HG03039 (cell line): ENCODE measurements around the gene HLA-DOA.

Source experiments
- ATAC-seq: cut with Tn5 transposase; IDR thresholded peaks from one replicate; pipeline ENCODE4 v1.9.1; 2021; ENCODE audit warnings: mild to moderate bottlenecking, moderate library complexity; ENCODE audit not compliant: unreplicated experiment

HLA-DOA gene

GRCh38 chr6:32968093-32968866, 41.1 kb downstream of the HLA-DOA start, which contains the start of gene BRD2:
Gene BRD2 (plus strand): TSS chr6:32968594. CDS start chr6:32972899, 4,305 bp downstream.
- peak; percentile 28 for ATAC-seq

GRCh38 chr6:32967151-32968091, 42.0 kb downstream of the HLA-DOA start:
- ATAC-seq: no peak

- no peak for ATAC-seq
Observed at GRCh38 chr6:32964776-32965175, 44.6 kb downstream of the HLA-DOA start.

- ATAC-seq: no peak
Observed at GRCh38 chr6:32963866-32964265, 45.5 kb downstream of the HLA-DOA start.

GRCh38 chr6:32962213-32962826, 47.1 kb downstream of the HLA-DOA start:
- no peak for ATAC-seq

- ATAC-seq: no peak
Observed at GRCh38 chr6:32960563-32960962, 48.8 kb downstream of the HLA-DOA start.

- ATAC-seq: no peak
Observed at GRCh38 chr6:32956176-32956575, 53.2 kb downstream of the HLA-DOA start.

GRCh38 chr6:32954986-32955802, 54.2 kb downstream of the HLA-DOA start:
- ATAC-seq: no peak

GRCh38 chr6:32954267-32954666, 55.1 kb downstream of the HLA-DOA start:
- no peak for ATAC-seq
